Ecto neural progenitor cell (in vitro differentiated cells): ENCODE results near the gene DNAH11.

Experiments
- DNase-seq: peaks from one replicate; pipeline ENCODE4 v3.0.0-alpha.2; 2018; ENCODE audit warnings: low spot score

The DNAH11 gene

DNA sequence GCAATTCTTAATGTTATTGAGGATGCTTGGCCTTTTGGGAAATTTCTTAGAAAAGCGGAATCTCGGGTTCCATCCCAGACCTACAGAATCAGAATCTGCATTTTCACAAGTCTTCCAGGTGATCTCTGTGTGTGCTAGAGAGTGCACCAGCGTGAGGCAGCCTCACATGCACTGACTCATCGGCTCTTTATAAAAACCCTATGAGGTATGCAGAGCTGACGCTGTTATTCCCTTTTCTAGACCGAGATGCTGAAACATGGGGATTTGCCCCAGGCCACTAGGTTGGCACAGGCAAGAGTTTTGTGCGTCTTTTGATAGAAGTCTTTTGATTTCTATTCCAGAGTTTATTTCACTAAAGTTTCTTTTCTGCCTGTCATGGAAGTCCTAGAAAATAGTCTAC is 341.7 kb downstream of the DNAH11 start:
- DNase-seq = no peak

- DNase-seq = peak; percentile 61
Observed at GRCh38 chr7:21886396-21886795, 343.6 kb downstream of the DNAH11 start.

DNA sequence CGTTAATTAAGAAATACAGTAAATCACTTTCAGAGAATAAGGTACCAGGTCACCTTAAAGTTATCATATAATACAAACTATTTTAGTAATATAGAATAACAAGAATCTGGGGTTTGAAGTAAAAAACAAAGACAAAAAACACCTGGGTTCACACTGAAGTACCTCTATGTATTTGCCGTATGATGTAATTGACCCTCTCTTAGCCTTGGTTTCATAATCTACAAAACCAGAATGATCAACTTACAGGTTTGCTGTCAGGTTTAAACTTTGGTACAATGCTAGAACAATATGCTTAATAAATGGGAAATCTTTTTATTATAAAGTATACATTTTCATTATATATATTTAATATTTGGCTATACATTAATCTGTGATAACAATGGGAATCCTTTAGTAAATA is 344.5 kb downstream of the DNAH11 start:
- no peak for DNase-seq

DNA sequence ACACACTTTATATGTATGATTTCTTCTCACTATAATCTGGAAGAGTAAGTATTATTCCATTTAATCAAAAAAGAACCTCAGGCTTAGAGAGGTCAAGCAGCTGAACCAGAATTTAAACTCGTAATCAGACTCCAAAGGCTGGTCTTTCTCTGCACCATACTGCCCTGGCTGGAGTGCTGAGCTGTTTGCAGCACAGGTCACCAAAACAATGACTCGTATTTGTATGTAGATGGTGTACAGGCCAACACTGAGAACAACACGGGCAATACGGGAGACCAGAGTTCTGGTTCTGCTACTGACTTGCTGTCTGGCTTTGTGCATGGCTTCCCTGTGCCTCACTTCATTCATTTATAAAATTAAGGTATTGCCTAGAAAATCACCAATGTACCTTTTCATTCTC is 344.9 kb downstream of the DNAH11 start:
- no peak for DNase-seq

DNA sequence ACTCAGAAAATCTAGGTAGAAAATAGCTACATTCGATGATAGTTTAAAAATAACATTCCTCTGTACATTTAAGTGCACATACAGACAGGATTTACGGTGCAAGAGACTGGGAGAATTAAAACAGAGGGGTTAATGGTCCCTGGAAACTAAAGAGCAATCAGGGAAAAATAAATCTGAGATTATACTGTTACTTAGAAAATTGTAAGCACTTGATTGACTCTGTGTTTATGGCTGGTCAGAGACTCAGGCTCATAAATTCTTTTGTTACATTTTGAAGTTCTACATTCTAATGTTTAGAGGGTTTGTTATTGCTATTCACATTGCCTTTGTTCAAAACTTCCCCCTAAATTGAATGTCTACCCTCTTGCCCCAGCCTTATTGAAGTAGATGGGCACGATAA is 348.5 kb downstream of the DNAH11 start:
- DNase-seq = no peak

DNA sequence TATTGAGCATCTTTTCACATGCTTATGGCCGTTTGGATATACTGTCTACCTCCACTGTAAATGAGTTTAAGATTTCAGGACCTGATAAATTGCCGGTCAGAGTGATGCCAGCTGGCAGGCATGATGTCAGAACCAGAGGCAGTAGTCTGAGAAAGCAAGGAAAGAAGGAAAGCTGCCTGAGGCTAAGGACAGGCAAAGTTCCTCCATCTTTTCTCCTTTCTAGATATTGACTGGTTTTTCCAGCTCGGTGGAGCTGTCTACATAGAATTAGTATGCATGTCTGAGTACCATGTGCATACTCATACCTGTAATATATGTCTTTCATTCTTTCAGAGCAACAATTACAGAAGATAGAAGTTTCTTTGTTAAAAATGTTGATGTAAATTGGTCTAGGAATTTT is 350.6 kb downstream of the DNAH11 start:
- no peak for DNase-seq

GRCh38 chr7:21898265-21898930 is 355.6 kb downstream of the DNAH11 start:
- DNase-seq = no peak

- DNase-seq = no peak
Observed at GRCh38 chr7:21902240-21902639, 359.4 kb downstream of the DNAH11 start.

GRCh38 chr7:21903020-21903786 is 360.4 kb downstream of the DNAH11 start:
- DNase-seq = no peak

DNA sequence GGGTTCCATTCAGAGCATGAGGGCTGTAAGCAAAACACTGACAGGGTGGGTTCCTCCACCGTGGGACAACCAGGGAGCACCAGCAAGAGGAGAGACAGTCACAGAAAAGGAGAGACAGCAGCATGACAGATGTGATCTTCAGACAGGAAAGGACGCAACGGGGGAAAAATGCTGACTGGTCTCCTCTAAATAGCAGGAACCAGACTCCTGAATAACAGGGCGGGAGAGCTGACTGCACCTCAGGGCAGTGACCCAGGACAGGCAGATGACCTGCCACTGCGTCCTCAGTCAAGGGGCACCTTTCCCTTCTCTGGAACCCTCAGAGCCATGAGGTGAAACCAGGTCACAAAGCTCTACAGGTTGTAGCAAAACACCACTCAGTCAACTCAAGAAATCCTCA is 365.9 kb downstream of the DNAH11 start:
- DNase-seq = no peak

- no peak for DNase-seq
Observed at GRCh38 chr7:21910253-21910652, 367.4 kb downstream of the DNAH11 start.

- DNase-seq = no peak
Observed at GRCh38 chr7:21911341-21911875, 368.6 kb downstream of the DNAH11 start.

DNA sequence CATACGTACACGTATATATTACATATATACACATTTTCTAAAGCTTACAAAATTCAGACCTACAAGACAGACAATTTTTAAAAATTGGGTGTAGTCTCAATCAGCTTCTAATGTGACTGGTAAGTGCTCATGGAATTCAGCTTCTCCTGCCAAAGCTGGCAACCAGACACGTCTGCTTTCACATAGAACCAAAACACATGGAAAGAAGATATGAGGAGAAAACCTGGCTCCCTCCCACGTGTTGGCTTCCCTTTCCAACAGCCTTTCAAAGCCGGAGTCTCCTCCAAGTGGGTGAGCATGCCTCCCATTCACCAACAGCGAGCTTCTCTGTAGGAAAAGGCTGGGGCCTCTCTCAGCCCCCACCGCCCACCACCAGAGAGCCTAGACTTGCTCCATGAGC is 369.5 kb downstream of the DNAH11 start:
- no peak for DNase-seq

GRCh38 chr7:21912931-21913780 is 370.3 kb downstream of the DNAH11 start:
- no peak for DNase-seq

GRCh38 chr7:21914671-21915070 is 371.8 kb downstream of the DNAH11 start:
- no peak for DNase-seq

DNA sequence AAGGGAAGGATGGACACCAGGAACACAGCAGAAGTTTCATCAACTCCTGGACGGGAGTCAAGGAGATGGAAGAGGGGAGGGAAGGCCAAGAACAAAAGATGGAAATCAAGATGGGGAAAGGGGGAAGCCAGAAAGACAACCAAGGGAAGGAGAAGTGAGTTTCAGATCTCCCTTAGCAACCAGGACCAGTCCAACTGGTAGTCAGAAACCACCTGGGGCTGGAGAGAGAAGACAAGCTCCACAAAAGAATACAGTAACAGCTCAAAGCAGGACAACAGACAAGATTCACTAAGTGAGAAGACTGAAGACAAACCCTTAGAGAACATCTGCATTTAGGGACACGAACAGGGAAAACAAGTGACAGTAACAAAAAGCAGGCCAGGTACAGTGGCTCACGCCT is 372.3 kb downstream of the DNAH11 start:
- no peak for DNase-seq

GRCh38 chr7:21916176-21916575 is 373.3 kb downstream of the DNAH11 start:
- no peak for DNase-seq

DNA sequence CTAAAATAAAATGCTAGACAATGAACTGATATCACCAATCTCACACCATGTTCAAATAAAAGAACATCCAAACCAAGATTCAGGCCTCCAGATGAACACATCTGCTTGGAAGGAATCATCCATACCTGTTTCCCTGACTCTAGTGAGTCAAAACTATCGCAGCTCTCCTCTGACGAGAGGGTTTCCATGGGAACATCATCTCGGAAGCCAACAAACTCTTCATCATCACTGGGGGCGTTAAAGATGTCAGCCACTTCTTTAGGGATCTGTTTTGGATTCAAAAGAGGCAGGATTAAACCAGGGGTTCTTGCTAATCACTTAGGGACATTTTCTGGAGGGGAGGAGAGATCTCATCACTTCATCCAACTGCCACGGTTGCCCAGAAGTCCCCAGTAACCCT is 373.8 kb downstream of the DNAH11 start:
- DNase-seq = no peak

DNA sequence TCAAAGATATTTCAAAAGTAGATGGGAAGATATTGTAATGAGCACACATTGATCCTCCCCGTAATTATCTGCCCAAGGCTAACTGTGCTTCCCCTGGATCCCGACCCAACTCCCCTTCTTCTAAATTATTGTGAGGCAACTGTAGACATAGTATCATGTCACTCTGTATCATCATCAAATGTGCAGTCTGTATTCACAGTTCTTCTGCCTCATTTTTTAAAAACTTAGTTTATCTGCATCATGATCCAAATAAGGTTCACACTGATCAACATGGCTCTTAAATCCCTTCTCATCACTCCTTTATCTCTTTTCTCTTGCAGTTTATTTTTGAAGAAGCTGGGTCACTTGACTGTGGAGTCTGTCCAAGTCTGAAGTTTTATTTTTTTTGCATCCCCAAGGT is 375.4 kb downstream of the DNAH11 start:
- DNase-seq = no peak

GRCh38 chr7:21920936-21921335 is 378.1 kb downstream of the DNAH11 start:
- no peak for DNase-seq

- no peak for DNase-seq
Observed at GRCh38 chr7:21922605-21923004, 379.8 kb downstream of the DNAH11 start.

DNA sequence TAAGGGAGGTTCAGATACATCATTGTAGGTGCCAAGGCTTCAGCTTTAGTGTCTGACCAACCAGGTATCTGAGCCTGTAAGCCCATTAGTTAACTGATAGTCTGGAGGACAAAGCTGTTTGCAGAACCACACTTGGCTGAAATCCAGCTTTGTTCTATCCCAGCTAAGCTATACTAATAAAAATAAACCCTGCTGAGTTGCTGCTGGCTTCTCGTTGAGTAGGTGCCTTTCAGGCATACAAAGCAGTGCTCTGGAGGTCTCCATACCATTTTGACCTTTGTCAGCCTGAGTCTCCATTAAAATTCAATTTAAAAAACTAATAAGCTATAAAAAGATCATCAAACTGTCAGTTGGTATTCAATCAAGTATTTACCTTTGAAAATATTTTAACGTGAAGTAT is 380.8 kb downstream of the DNAH11 start:
- no peak for DNase-seq

- no peak for DNase-seq
Observed at GRCh38 chr7:21926448-21926847, 383.6 kb downstream of the DNAH11 start.
